Measurements from ENCODE around the gene IL11. TPM values are rescaled to one million over a fixed set of nuclear protein-coding genes. Genes with fewer than 3 reads are reported as not detected.

Gene IL11
- total RNA-seq: 1 to 10 TPM in 1 of 2 donors, not detected in 1; 1.0 TPM

GRCh38 chr19:55370305-55370988, at the start of gene IL11:
IL11 (minus strand) TSS chr19:55370463; CDS start chr19:55370310, 153 bp downstream.

DNA sequence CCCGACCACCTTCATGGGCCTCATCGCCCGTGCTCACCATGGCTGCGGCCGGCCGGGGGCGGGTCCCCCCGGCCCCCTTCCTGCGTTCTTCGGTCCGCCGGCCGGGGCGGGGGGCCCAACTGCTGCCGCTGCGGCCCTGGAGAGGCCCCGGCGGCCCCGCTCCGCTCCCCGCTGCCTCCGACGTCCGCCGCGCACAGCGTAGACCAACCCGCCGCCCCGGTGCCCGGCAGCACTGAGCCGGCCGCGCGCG, 37.2 kb upstream of the IL11 start, which contains the start of gene UBE2S:
Gene UBE2S (minus strand): TSS at position 239 of the 250 bp plus-strand sequence. CDS start 199 bp downstream, at position 40.

GRCh38 chr19:55385724-55386492, 15.6 kb upstream of the IL11 start, which contains the start of gene RPL28:
RPL28 (plus strand) TSS chr19:55385932; CDS start chr19:55386358, 426 bp downstream.

DNA sequence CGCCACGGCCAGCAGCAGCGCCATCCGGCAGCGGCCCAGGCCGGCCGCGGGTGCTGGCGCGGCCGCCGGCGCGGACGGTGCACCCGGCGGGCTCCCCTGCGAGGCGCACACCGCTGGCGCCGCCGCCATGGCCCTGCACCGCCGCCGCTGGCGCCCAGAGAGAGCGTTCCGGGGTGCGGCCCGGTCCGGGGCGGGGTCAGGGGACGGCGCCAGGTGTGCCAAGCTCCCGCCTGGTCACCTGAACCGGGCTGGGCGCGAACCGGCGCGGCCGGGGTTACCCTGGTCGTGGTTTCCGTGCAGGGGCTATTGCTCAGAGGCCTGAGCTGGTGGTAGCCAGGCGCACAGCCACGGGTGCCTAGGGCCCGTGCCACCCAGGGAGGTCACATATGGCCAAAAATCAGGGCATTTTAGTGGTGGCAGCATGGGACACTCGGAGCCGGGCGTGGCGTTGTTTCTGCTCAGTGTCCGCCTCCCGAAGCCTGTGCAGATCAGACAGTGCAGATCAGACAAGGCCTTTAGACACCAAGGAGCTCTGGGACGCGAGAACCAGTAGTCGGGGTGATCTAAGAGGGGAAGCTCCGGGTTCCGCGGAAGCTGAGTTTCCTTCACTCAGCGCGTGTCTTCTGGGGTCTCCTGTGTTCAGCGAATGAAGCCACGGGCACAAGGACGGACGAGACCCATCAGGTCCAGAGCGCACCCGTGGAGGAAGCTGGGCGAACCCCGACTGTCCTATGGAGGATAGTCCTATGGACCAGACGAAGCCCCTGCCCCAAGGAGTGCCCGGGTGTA, 14.1 kb upstream of the IL11 start, which contains the start of gene TMEM238:
Gene TMEM238 (minus strand): TSS at position 162 of the 789 bp plus-strand sequence. CDS start 33 bp downstream, at position 129.

DNA sequence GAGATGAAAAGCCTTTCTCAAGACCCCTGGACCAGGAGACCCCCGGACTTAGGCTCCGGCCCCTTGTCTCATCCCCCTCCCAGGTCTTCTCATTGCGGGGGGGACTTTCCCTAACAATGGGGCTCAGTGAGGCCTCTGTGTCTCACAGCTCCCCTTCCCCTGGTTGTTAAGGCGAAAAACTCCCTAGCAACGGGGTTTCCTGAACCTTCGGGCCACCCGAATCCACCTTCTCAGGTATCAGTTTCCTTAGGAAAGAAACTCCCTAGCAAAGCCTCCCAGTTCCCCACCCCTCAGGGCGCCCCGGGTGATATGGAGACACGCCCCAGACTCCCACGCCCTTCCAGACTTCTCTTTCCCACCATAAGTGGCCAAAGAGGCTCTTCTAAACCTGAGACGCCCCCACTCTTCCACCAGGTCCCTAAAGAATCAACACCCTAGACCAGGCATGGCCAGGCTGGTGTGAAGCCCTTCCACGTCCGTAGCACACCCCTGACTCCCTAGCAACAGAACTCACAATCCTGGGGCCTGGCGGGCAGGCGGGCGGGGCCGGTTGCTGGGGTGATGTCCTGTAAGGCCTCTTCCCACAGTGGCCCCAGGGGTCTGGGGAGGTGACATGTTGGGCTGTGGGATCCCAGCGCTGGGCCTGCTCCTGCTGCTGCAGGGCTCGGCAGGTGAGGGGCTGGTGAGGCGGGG, 6.1 kb upstream of the IL11 start, which contains the start of gene TMEM190:
Gene TMEM190 (plus strand): TSS at position 586 of the 693 bp plus-strand sequence. CDS start 28 bp downstream, at position 614.

GRCh38 chr19:55362990-55363716, 7.1 kb downstream of the IL11 start, which contains the start of gene GARIN5B:
GARIN5B (minus strand) TSS chr19:55363260; CDS start chr19:55363066, 194 bp downstream.

DNA sequence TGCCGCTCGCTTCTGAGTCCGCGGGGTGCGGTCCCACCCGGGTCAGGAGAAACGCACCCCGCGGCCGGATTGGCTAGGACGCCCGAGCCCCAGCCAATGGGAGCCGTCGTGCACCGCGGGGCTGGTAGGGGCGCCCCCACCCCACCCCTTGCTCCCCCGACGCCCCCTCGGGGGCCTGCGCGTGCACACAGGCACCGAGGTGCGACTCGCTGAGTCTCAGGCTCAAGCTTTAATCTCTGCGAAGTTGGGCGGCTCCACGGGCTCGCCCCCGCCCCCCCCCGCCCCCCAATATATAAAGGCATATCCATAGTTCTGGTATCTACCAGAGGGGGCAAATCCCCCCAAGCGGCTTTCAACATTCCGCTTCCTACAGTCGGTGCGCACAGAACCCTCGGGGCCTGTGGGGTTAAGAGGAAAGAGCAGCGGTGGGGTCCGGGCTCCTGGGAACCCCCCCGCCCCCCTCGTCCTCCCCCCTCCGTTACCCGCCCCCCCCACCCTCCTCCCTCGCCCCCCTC, 15.5 kb downstream of the IL11 start, which contains the start of gene COX6B2:
Gene COX6B2 (minus strand): TSS at position 22 of the 515 bp plus-strand sequence. CDS start 198 bp downstream, outside the sequence.

DNA sequence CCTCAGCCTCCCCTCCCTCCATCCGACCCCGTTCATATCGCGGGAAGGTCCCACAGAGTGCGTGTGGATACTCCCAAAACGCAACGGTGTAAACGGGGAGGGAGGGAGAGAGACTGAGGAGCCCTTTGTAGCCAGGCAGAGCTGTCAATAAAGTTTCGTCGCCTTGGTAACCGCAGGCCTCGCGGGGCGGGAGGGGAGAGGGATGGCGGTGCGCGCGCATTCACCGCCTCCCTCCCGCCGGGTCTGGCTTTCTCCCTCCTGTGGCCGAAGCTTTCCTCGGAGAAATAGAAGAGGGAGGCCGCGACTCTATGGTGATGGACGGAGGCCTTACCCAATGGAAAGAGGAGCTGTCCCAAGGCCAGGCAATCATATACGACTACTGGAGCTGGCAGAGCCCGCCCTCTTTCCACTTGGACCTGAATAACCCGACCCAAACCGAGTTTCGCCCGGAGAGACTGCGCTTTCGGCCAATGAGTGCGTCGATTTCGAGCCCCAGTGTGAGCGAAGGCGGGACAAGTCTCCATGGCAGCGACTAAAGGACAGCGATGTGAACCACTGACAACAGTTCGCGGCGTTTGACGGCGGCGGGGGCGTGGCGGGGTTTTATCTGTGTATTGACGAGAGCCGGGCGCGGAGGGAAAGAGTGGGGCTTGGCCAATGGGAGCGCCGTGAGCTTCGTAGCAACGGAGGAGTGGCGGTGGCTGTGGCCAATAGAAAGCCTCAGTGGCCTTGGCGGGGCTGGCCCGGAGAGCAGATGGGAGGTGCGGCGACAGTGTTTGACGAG, 31.0 kb downstream of the IL11 start, which contains the start of gene KMT5C:
Gene KMT5C (plus strand): TSS at position 772 of the 784 bp plus-strand sequence. CDS start 2,061 bp downstream, outside the sequence.

DNA sequence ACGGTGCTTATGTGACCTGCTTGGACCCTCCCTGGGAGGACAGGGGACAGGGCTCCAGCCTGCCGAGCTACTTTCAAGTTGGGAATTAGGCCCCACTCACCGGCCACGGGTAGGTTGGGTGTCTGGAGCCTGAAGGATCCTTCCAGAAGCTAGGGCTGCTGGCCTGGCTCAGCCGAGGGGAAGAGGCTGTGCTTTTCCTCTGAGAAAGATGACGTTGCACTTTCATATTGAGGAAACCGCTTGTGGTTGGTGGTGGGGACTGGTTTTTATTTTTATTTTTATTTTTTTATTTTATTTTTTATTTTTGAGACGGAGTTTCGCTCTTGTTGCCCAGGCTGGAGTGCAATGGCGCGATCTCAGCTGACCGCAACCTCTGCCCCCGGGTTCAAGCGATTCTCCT, 45.1 kb downstream of the IL11 start, which contains the start of gene TMEM150B:
Gene TMEM150B (minus strand): TSS at position 170 of the 400 bp plus-strand sequence. CDS start 4,305 bp downstream, outside the sequence.

Other genes with a start within 250 kb of the IL11 start
- gene TNNT1, start 221.3 kb downstream of the IL11 start, total RNA-seq: 1 to 10 TPM in 1 of 2 donors, under 1 TPM in 1; 0.34 to 9.0 TPM
- 1 to 10 TPM in 1 of 2 donors, under 1 TPM in 1; 1.00 to 1.0 TPM for gene TNNI3, start 212.7 kb downstream of the IL11 start, total RNA-seq
- gene DNAAF3, start 203.8 kb downstream of the IL11 start, total RNA-seq: 1 to 10 TPM; 2.1 to 2.7 TPM
- 1 to 10 TPM in 1 of 2 donors, under 1 TPM in 1; 0.33 to 1.0 TPM for gene SYT5, start 190.2 kb downstream of the IL11 start, total RNA-seq
- gene PTPRH, start 161.0 kb downstream of the IL11 start, total RNA-seq: 10 to 100 TPM; 12.4 to 15.3 TPM
- gene TMEM86B, start 141.7 kb downstream of the IL11 start, total RNA-seq: 1 to 10 TPM; 1.4 to 1.7 TPM
- gene PPP6R1, start 111.4 kb downstream of the IL11 start, total RNA-seq: 10 to 100 TPM; 51.3 to 54.3 TPM
- 10 to 100 TPM; 35.4 to 50.3 TPM for gene HSPBP1, start 90.4 kb downstream of the IL11 start, total RNA-seq
- gene BRSK1, start 86.5 kb downstream of the IL11 start, total RNA-seq: 1 to 10 TPM; 2.7 to 3.1 TPM
- not detected for gene TMEM150B, start 45.1 kb downstream of the IL11 start, total RNA-seq
- gene KMT5C, start 30.6 kb downstream of the IL11 start, total RNA-seq: 10 to 100 TPM; 10.3 to 12.0 TPM
- not detected for gene COX6B2, start 15.7 kb downstream of the IL11 start, total RNA-seq
- not detected for gene GARIN5B, start 7.2 kb downstream of the IL11 start, total RNA-seq
- gene TMEM190, start 6.4 kb upstream of the IL11 start, total RNA-seq: not detected
- not detected for gene TMEM238, start 13.8 kb upstream of the IL11 start, total RNA-seq
- gene RPL28, start 15.5 kb upstream of the IL11 start, total RNA-seq: 100 to 1,000 TPM; 230 to 328 TPM
- gene UBE2S, start 37.3 kb upstream of the IL11 start, total RNA-seq: 100 to 1,000 TPM; 248 to 380 TPM
- gene SHISA7, start 72.8 kb upstream of the IL11 start, total RNA-seq: not detected
- gene ISOC2, start 91.2 kb upstream of the IL11 start, total RNA-seq: 10 to 100 TPM; 66.4 to 95.6 TPM
- not detected for gene C19orf85, start 94.3 kb upstream of the IL11 start, total RNA-seq
- 1 to 10 TPM; 4.8 to 5.7 TPM for gene ZNF628, start 106.2 kb upstream of the IL11 start, total RNA-seq
- 10 to 100 TPM; 13.4 to 18.6 TPM for gene NAT14, start 114.7 kb upstream of the IL11 start, total RNA-seq
- under 1 TPM; 0.67 to 0.69 TPM for gene SSC5D, start 118.0 kb upstream of the IL11 start, total RNA-seq
- gene SBK2, start 166.7 kb upstream of the IL11 start, total RNA-seq: not detected
- not detected for gene SBK3, start 175.1 kb upstream of the IL11 start, total RNA-seq
- 1 to 10 TPM; 4.5 to 7.0 TPM for gene ZNF579, start 210.4 kb upstream of the IL11 start, total RNA-seq
- gene FIZ1, start 229.1 kb upstream of the IL11 start, total RNA-seq: 1 to 10 TPM; 2.4 to 3.3 TPM
- 1 to 10 TPM; 6.3 to 6.9 TPM for gene ZNF524, start 229.8 kb upstream of the IL11 start, total RNA-seq
- 1 to 10 TPM; 1.4 to 2.3 TPM for gene ZNF865, start 235.2 kb upstream of the IL11 start, total RNA-seq